HEK293 (cell line): ENCODE measurements around the gene TCERG1L.

Source experiments
- CTCF ChIA-PET: fragments of 350-600 bp; formaldehyde crosslinking; extraction: SDS; loops from one replicate; lab custom pipeline; 2021; ENCODE audit warnings: antibody characterized with exemption; lab: Yijun Ruan, JAX
- POLR2A ChIA-PET: fragments of 300-600 bp; formaldehyde crosslinking; extraction: SDS; loops from one replicate; lab custom pipeline; 2020; ENCODE audit warnings: antibody characterized with exemption, inconsistent platforms; lab: Yijun Ruan, JAX
- H3K27ac ChIP-seq: fragments of 200-500 bp; sonication (Bioruptor generic); 2 replicates; pipeline ENCODE4 v1.5.1; 2014; ENCODE audit warnings: low read depth, low read length, control low read depth, inconsistent platforms; ENCODE audit errors: extremely low read depth
- H3K36me3 ChIP-seq, 2 experiments: fragments of 200-500 bp in 1 of 2; sonication (Bioruptor generic) in 1 of 2; 1 replicate in 1 of 2; 2 replicates in 1 of 2; pipeline ENCODE4 v1.5.1; 2014 to 2017; ENCODE audit warnings: inconsistent platforms in 2 of 2, low read length in 2 of 2; ENCODE audit not compliant: control insufficient read depth in 2 of 2, insufficient read depth in 1 of 2
- H3K4me1 ChIP-seq: fragments of 200-500 bp; sonication (Bioruptor generic); 2 replicates; pipeline ENCODE4 v1.5.1; 2014; ENCODE audit warnings: mild to moderate bottlenecking, low read length, inconsistent platforms; ENCODE audit not compliant: control insufficient read depth, insufficient read depth
- H3K4me3 ChIP-seq: 2 replicates; pipeline ENCODE4 v1.5.1; 2011; ENCODE audit warnings: low read depth, mild to moderate bottlenecking, control low read depth, low read length, moderate library complexity
- H3K9me3 ChIP-seq: fragments of 200-500 bp; sonication (Bioruptor generic); 2 replicates; pipeline ENCODE4 v1.5.1; 2014; ENCODE audit warnings: low read depth, low read length, inconsistent platforms; ENCODE audit not compliant: control insufficient read depth, insufficient read depth
- EGR2 ChIP-seq: fragments of 450-650 bp; formaldehyde crosslinking; IDR thresholded peaks from 2 replicates; pipeline ENCODE4 v1.5.1; 2016; ENCODE audit warnings: low read depth, missing biosample characterization, missing genetic modification characterization
- HOXA7 ChIP-seq: sonication (generic); formaldehyde crosslinking; IDR thresholded peaks from 2 replicates; pipeline ENCODE4 v1.8.1; 2022; ENCODE audit warnings: missing genetic modification reagents, borderline replicate concordance
- KLF16 ChIP-seq: fragments of 450-650 bp; formaldehyde crosslinking; IDR thresholded peaks from 2 replicates; pipeline ENCODE4 v1.5.1; 2017; ENCODE audit warnings: missing biosample characterization, missing genetic modification characterization
- OVOL3 ChIP-seq: fragments of 450-650 bp; formaldehyde crosslinking; IDR thresholded peaks from 2 replicates; pipeline ENCODE4 v1.5.1; 2016; ENCODE audit warnings: missing biosample characterization, missing genetic modification characterization
- PRDM6 ChIP-seq: fragments of 450-650 bp; formaldehyde crosslinking; IDR thresholded peaks from 2 replicates; pipeline ENCODE4 v1.5.1; 2017; ENCODE audit warnings: missing biosample characterization, missing genetic modification characterization
- REPIN1 ChIP-seq: fragments of 450-650 bp; formaldehyde crosslinking; IDR thresholded peaks from 2 replicates; pipeline ENCODE4 v1.5.1; 2017; ENCODE audit warnings: missing biosample characterization, missing genetic modification characterization, low read depth
- REST ChIP-seq: fragments of 450-650 bp; formaldehyde crosslinking; IDR thresholded peaks from 2 replicates; pipeline ENCODE4 v1.5.1; 2016; ENCODE audit warnings: missing biosample characterization, missing genetic modification characterization
- SALL2 ChIP-seq: fragments of 450-650 bp; formaldehyde crosslinking; IDR thresholded peaks from 2 replicates; pipeline ENCODE4 v1.5.0; 2017; ENCODE audit warnings: missing biosample characterization, mild to moderate bottlenecking, missing genetic modification characterization, borderline replicate concordance
- SP3 ChIP-seq: fragments of 450-650 bp; formaldehyde crosslinking; IDR thresholded peaks from 2 replicates; pipeline ENCODE4 v1.5.1; 2016; ENCODE audit warnings: missing biosample characterization, missing genetic modification characterization
- ZFP3 ChIP-seq: fragments of 450-650 bp; formaldehyde crosslinking; IDR thresholded peaks from 2 replicates; pipeline ENCODE4 v1.5.1; 2016; ENCODE audit warnings: low read depth, missing biosample characterization, missing genetic modification characterization
- ZNF114 ChIP-seq: fragments of 450-650 bp; formaldehyde crosslinking; IDR thresholded peaks from 2 replicates; pipeline ENCODE4 v1.5.0; 2017; ENCODE audit warnings: missing biosample characterization, missing genetic modification characterization
- ZNF202 ChIP-seq: fragments of 450-650 bp; formaldehyde crosslinking; IDR thresholded peaks from 2 replicates; pipeline ENCODE4 v1.5.1; 2016; ENCODE audit warnings: missing biosample characterization, missing genetic modification characterization, borderline replicate concordance
- ZNF221 ChIP-seq: fragments of 450-650 bp; formaldehyde crosslinking; IDR thresholded peaks from 2 replicates; pipeline ENCODE4 v1.5.1; 2017; ENCODE audit warnings: missing biosample characterization, missing genetic modification characterization, borderline replicate concordance
- ZNF239 ChIP-seq: fragments of 450-650 bp; formaldehyde crosslinking; IDR thresholded peaks from 2 replicates; pipeline ENCODE4 v1.5.1; 2016; ENCODE audit warnings: missing biosample characterization, missing genetic modification characterization
- ZNF24 ChIP-seq: fragments of 450-650 bp; formaldehyde crosslinking; IDR thresholded peaks from 2 replicates; pipeline ENCODE4 v1.5.1; 2016; ENCODE audit warnings: missing biosample characterization, missing genetic modification characterization
- ZNF266 ChIP-seq: fragments of 450-650 bp; formaldehyde crosslinking; IDR thresholded peaks from 2 replicates; pipeline ENCODE4 v1.5.1; 2016; ENCODE audit warnings: missing biosample characterization, missing genetic modification characterization, low read depth
- ZNF341 ChIP-seq: fragments of 450-650 bp; formaldehyde crosslinking; IDR thresholded peaks from 2 replicates; pipeline ENCODE4; 2016; ENCODE audit warnings: low read depth, missing biosample characterization, missing genetic modification characterization
- ZNF404 ChIP-seq: fragments of 450-650 bp; formaldehyde crosslinking; IDR thresholded peaks from 2 replicates; pipeline ENCODE4 v1.5.1; 2017; ENCODE audit warnings: missing biosample characterization, missing genetic modification characterization
- ZNF501 ChIP-seq: fragments of 450-650 bp; formaldehyde crosslinking; IDR thresholded peaks from 2 replicates; pipeline ENCODE4 v1.5.1; 2016; ENCODE audit warnings: missing biosample characterization, missing genetic modification characterization
- ZNF521 ChIP-seq: fragments of 450-650 bp; formaldehyde crosslinking; IDR thresholded peaks from 2 replicates; pipeline ENCODE4 v1.5.1; 2017; ENCODE audit warnings: missing biosample characterization, mild to moderate bottlenecking, missing genetic modification characterization
- ZNF530 ChIP-seq: fragments of 450-650 bp; formaldehyde crosslinking; IDR thresholded peaks from 2 replicates; pipeline ENCODE4 v1.5.1; 2016; ENCODE audit warnings: low read depth, missing biosample characterization, missing genetic modification characterization
- ZNF624 ChIP-seq: fragments of 450-650 bp; formaldehyde crosslinking; IDR thresholded peaks from 2 replicates; pipeline ENCODE4 v1.5.1; 2017; ENCODE audit warnings: missing biosample characterization, missing genetic modification characterization
- ZNF626 ChIP-seq: fragments of 450-650 bp; sonication (Bioruptor Pico); formaldehyde crosslinking; IDR thresholded peaks from 2 replicates; pipeline ENCODE4 v1.5.1; 2018; ENCODE audit warnings: missing biosample characterization, missing genetic modification characterization, inconsistent platforms
- ZSCAN18 ChIP-seq: fragments of 450-650 bp; formaldehyde crosslinking; IDR thresholded peaks from 2 replicates; pipeline ENCODE4 v1.5.1; 2016; ENCODE audit warnings: missing biosample characterization, missing genetic modification characterization
- ZSCAN23 ChIP-seq: fragments of 450-650 bp; formaldehyde crosslinking; IDR thresholded peaks from 2 replicates; pipeline ENCODE4 v1.5.1; 2016; ENCODE audit warnings: missing biosample characterization, missing genetic modification characterization

The TCERG1L gene

GRCh38 chr10:131056781-131057180, 254.7 kb downstream of the TCERG1L start:
- no peak for TF ChIP-seq HOXA7 (CRISPR knock-in tag)
- TF ChIP-seq ZNF626 (tag by site-specific recombination) = no peak
- Histone ChIP-seq H3K4me3 (no peak overlapping the region), H3K36me3 (no peaks in the 10 kb centered on the region), H3K4me1 (no peaks in the 10 kb centered on the region), H3K27ac (no peak overlapping the region), H3K9me3 (no peaks in the 10 kb centered on the region)
- ChIA-PET CTCF (no interaction called here), POLR2A (no interaction called here)

- Histone ChIP-seq H3K27ac (no peak overlapping the region), H3K36me3 (no peaks in the 10 kb centered on the region), H3K4me1 (no peaks in the 10 kb centered on the region), H3K4me3 (no peak overlapping the region), H3K9me3 (no peaks in the 10 kb centered on the region)
- CTCF ChIA-PET = no interaction called here
- TF ChIP-seq ZNF239 (tag by site-specific recombination) (no peak), ZNF624 (tag by site-specific recombination) (no peak), SALL2 (tag by site-specific recombination) (no peak), ZNF221 (tag by site-specific recombination) (no peak), REPIN1 (tag by site-specific recombination) (no peak), ZNF266 (no peak), EGR2 (tag by site-specific recombination) (no peak), ZSCAN23 (tag by site-specific recombination) (no peak), ZNF114 (no peak), KLF16 (no peak), SP3 (tag by site-specific recombination) (no peak)
- POLR2A ChIA-PET = no interaction called here
These were observed 255.4 kb downstream of the TCERG1L start for GRCh38 chr10:131056091-131056579.

GRCh38 chr10:131055437-131055836, 256.1 kb downstream of the TCERG1L start:
- no peaks in the 10 kb centered on the region for H3K36me3 ChIP-seq
- H3K4me1 ChIP-seq = no peaks in the 10 kb centered on the region
- ChIA-PET POLR2A (no interaction called here), CTCF (interaction anchor here (0.6 to 0.7 kb wide), 2 partner anchors 226 to 732 kb away, joined by 3 read pairs; no protein-coding TSS in a partner anchor)
- no peak for TF ChIP-seq PRDM6 (tag by site-specific recombination)
- no peak overlapping the region for H3K4me3 ChIP-seq
- no peak overlapping the region for H3K27ac ChIP-seq
- H3K9me3 ChIP-seq = no peaks in the 10 kb centered on the region

GRCh38 chr10:131053192-131053591, 258.3 kb downstream of the TCERG1L start:
- no peak overlapping the region for H3K4me3 ChIP-seq
- H3K27ac ChIP-seq = no peak overlapping the region
- ChIA-PET CTCF (no interaction called here), POLR2A (no interaction called here)
- H3K4me1 ChIP-seq = no peaks in the 10 kb centered on the region
- no peaks in the 10 kb centered on the region for H3K36me3 ChIP-seq
- H3K9me3 ChIP-seq = no peaks in the 10 kb centered on the region
- TF ChIP-seq ZNF521 (tag by site-specific recombination) (no peak), ZFP3 (tag by site-specific recombination) (no peak), ZNF202 (tag by site-specific recombination) (no peak), ZNF404 (tag by site-specific recombination) (no peak), ZNF501 (tag by site-specific recombination) (no peak), REST (no peak), ZNF341 (tag by site-specific recombination) (no peak), ZNF24 (no peak), ZSCAN18 (no peak), ZNF530 (tag by site-specific recombination) (no peak), OVOL3 (no peak)
